Forelimb muscle (tissue), 1 donor: Measurements from ENCODE around the gene HBA2. TPM values are rescaled to one million over a fixed set of nuclear protein-coding genes. Genes with fewer than 3 reads are reported as not detected.
"Not testable (repeated sequence)": the region's sequence is repeated elsewhere in the genome, so short reads cannot be mapped to it uniquely, and the experiment has no call there.

Experiments
- DNase-seq: peaks from one replicate; pipeline ENCODE4 v3.0.0-alpha.2; 2013; ENCODE audit warnings: low read depth
- polyA plus RNA-seq: library from polyadenylated mRNA; unstranded; fragments of 120-200 nt; gene quantifications from one replicate; pipeline ENCODE4 v1.2.1, GENCODE V29; 2013; ENCODE audit not compliant: insufficient read length

Gene HBA2
- polyA plus RNA-seq, 1 donor: 3,429 TPM

DNA sequence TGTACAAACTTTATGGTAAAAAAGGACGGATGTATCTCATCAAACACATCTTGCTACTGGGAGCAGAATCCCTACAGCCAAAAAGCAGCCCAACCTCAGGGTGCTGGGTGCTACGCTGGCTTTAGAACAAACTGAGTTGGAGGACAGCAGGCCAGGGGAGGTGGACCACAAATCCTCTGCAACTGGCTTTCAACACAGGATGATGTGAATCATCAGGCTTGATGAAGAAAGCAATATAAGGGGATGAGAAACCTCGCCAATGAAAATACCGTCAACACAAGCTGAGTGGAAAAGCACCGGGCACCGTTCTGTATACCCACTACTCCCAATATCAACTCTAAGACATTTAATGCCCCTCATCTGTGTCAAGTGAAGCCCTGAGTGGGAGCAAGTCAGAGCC, 21.8 kb downstream of the HBA2 start:
- no peak for DNase-seq

DNA sequence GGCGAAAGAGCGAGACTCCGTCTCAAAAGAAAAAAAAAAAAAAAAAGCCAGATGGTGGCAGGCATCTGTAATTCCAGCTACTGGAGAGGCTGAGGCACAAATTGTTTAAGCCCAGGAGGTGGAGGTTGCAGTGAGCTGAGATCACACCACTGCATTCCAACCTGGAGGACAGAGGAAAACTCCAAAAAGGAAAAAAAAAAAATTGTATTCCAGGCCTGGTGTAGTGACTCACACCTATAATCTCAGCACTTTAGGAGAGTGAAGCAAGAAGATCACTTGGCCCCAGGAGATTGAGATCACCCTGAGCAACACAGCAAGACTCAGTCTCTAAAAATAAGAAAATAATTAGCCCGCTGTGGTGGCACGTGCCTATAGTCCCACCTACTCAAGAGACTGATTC, 27.7 kb downstream of the HBA2 start:
- no peak for DNase-seq

DNA sequence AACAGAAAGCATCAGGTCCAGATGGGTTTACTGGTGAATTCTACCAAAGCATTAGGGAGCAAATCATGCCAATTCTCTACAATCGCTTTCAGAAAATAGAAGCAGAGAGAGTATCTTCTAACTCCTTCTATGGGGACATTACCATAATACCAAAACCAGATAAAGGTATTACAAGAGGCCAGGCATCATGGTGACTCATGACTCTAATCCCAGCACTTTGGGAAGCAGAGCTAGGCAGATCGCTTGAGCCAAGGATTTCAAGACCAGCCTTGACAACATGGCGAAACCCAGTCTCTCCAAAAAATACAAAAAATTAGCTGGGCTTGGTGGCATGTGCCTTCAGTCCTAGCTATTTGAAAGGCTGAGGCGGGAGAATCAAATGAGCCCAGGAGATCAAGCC, 30.6 kb downstream of the HBA2 start:
- no peak for DNase-seq

DNA sequence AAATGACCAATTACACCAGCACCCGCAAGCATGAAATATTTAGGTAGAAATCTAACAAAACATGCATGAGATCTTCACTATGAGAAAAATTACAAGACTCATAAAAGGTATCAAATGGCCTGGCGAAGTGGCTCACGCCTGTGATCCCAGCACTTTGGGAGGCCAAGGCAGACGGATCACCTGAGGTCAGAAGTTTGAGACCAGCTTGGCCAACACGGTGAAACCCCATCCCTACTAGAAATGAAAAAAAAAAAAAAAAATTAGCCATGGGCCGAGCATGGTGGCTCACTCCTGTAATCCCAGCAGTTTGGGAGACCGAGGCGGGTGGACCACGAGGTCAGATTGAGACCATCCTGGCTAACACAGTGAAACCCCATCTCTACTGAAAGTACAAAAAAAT, 31.4 kb downstream of the HBA2 start:
- DNase-seq: not testable (repeated sequence)

DNA sequence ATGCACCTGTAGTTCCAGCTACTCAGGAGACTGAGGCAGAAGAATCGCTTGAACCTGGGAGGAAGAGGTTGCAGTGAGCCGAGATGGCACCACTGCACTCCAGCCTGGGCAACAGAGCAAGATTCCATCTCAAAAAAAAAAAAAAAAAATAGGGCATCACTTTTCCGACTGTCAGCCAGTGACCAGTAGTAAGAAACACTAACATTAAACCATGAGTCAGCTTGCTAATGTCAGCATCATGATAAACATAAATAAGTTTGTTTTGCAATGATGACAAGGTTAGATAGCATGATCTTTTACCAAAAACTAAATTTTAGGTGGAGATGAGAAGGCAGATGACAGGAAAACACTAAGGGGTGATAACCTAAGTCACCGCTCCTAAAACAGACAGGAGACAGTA, 36.7 kb downstream of the HBA2 start:
- DNase-seq: not testable (repeated sequence)

DNA sequence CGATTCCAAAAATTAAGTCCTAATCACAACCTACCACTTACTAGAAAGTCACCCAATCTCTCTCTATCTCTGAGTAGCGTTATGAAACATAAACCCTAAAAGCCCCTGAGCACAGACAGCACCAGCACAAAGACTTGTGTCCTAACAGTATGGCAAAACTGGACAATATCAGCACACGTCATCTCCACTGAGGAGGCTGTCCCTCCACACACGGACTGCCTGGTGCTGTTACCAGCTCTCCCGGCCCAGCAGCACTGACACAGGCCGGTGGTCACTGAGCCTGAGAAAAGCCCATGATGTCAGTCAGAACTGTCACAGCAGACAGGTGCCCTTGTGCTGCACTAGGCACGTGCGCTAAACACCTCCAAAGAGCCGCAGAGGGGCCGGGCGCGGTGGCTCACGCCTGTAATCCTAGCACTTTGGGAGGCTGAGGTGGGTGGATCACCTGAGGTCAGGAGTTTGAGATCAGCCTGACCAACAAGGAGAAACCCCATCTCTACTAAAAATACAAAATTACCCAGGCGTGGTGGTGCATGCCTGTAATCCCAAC, 39.0 kb downstream of the HBA2 start:
- not testable (repeated sequence) for DNase-seq

DNA sequence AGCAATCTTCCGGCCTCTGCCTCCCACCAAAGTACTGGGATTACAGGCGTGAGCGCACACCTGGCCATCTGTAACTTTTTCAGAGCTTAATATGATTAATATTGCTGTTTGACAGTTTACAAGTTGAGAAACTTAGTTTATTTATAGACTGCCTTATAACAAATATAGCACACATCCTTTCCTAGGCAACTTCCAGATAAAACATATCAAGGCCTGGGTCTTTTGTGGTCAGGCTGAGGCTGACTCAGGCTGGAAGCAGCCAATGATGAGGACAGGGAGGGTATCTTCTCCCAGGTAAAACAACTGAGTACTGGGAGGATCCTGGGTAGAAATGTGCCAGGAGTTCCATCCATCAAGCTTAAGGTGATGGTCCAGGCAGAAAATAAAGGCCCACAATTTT, 40.3 kb downstream of the HBA2 start:
- DNase-seq: no peak

DNA sequence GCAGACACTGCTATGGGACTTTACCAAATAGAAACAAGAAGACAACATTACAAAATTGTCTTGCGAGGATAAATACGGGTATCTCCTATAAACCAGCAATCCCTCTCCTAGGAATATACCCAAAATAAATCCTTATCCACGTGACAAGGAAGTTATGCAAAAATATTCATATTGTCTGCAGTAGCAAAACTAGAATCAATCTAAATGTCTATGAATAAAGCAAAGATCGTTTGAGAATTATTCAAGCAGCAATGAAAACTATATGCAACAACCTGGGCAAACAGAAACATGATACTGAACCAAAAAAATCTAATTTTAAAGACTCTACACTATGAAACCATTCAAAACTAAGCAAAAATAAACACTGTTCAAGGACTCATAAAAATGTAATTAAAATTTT, 47.3 kb downstream of the HBA2 start:
- DNase-seq: no peak

Other genes with a start within 250 kb of the HBA2 start
- gene POLR3K, start 119.3 kb upstream of the HBA2 start, polyA plus RNA-seq: 6.7 TPM
- 30.6 TPM for gene SNRNP25, start 119.0 kb upstream of the HBA2 start, polyA plus RNA-seq
- 38.1 TPM for gene RHBDF1, start 100.2 kb upstream of the HBA2 start, polyA plus RNA-seq
- gene MPG, start 94.7 kb upstream of the HBA2 start, polyA plus RNA-seq: 23.4 TPM
- 25.5 TPM for gene NPRL3, start 34.2 kb upstream of the HBA2 start, polyA plus RNA-seq
- 4.9 TPM for gene HBZ, start 20.2 kb upstream of the HBA2 start, polyA plus RNA-seq
- gene HBM, start 6.9 kb upstream of the HBA2 start, polyA plus RNA-seq: 6.8 TPM
- 2,062 TPM for gene HBA1, start 3.8 kb downstream of the HBA2 start, polyA plus RNA-seq
- 1.4 TPM for gene HBQ1, start 7.6 kb downstream of the HBA2 start, polyA plus RNA-seq
- gene LUC7L, start 56.6 kb downstream of the HBA2 start, polyA plus RNA-seq: 67.5 TPM
- gene FAM234A, start 61.9 kb downstream of the HBA2 start, polyA plus RNA-seq: 36.3 TPM
- gene RGS11, start 103.1 kb downstream of the HBA2 start, polyA plus RNA-seq: 3.6 TPM
- 0.82 TPM for gene ARHGDIG, start 107.7 kb downstream of the HBA2 start, polyA plus RNA-seq
- 0.68 TPM for gene PDIA2, start 110.3 kb downstream of the HBA2 start, polyA plus RNA-seq
- 11.3 TPM for gene AXIN1, start 179.8 kb downstream of the HBA2 start, polyA plus RNA-seq
- 44.6 TPM for gene MRPL28, start 197.7 kb downstream of the HBA2 start, polyA plus RNA-seq
- gene PGAP6, start 209.1 kb downstream of the HBA2 start, polyA plus RNA-seq: 28.5 TPM
- 66.4 TPM for gene NME4, start 224.3 kb downstream of the HBA2 start, polyA plus RNA-seq
- 14.4 TPM for gene DECR2, start 229.0 kb downstream of the HBA2 start, polyA plus RNA-seq